NAMALWA (cell line): Measurements from ENCODE around the gene PIWIL4.

Source experiments
- DNase-seq: peaks from one replicate; pipeline ENCODE4 v3.0.0-alpha.2; 2015; ENCODE audit warnings: low spot score

The PIWIL4 gene

DNA sequence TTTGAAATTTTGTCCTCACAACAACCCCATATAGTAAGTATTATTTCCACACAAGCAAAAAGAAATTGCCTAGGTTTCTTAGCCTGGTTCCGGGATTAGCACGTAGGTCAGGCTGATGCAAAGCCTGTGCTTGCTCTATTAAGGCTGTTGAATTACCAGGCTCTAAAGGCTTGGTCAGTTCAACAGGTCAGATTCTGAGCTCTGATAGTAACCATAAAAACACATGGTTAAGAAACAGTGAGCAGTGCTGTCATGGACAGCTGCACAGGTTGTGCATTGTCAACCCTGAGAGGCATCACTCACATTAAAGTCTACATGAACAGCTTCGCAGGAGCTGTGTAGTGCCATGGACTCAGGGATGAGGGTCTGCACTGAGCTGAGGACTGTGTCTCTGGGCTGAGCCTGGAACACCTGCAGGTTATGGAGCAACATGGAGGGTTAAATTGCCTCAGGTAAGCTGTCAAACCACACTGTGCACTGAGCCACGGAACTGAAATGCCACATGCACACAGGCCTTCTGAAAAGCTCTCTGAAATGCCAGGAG lies 98.0 kb downstream of the PIWIL4 start:
- DNase-seq = no peak

DNA sequence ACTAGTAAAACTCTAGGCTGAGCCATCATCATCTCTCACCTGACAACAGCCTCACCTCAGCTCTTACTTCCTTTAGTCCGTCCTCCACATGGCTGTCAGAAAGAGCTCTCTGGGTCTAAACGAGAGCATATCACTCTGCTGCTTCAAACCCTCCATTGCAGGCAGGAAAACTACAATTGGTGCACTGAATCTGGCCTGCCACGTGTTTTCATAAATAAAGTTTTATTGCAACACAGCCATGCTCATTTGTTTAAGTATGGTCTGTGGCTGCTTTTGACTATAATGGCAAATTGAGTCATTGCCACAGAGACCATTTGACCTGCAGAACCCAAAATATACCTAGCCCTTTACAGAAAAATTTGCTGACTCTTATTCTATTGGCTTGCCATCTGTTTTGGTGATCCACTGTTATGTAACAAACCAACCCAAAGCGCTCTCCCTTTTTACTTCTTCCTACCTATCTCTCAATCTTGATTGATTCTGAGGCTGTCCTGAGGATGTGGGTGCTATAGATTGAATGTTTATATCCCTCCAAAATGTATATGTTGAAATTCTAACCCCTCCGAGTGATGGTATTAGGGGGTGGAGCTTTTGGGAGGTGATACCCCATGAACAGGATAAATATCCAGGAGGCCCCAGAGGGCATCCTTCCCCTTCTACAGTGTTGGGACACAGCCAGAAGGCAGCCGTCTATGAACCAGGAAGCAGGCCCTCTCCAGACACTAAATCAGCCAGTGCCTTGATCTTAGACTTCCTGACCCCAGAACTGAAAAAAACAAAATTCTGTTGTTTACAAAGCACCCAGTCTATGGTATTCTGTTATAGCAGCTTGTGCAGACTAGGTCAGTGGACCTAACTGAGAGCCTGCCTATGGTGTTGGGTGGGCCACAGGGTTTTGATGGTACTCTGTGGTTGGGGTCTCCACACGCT lies 99.9 kb downstream of the PIWIL4 start:
- no peak for DNase-seq

DNA sequence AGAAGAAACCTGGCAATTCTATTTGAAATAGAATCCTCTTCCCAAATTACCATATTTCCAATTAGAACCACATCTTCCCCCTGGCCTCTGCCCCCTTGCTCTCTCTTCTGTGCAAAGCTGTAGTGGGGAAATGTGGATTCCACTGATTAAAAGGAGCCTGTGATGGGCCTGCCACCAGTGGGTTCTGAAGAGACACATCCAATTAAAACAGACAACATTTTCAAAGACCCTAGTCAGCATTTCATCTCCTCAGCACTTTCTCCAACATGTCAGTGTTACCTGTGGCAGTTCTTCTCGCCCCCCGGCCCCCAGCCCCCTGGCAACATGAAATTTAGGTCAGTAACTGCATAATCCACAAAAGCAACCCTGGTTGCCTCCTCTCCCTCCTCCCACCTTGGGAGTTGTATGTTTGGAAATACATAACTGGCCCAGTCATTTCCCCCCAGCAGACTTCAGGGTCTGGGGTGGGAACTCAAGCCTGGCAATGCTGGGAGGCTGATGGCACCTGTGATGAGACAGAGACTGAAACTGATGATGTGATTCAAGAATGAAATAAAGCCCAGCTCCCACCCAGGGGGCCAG lies 101.1 kb downstream of the PIWIL4 start:
- no peak for DNase-seq

DNA sequence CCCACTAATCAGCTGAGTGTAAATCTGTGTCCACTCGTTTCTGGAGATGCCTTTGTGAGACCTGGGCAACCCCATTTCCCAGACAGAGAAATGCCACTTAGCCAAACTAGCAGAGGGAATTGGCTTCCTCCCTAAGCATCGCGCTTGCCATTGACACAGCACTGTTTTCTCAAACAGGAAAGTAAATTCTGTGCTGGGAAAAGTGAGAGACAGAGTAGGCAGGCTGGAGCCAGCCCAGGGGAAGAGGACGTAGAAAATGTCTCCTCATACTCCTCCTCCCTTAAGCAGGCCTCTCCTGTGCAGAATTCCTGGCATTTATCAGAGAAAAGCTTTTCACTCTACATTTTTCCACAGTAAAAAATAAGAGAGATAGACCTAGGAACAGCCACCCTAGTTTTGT lies 101.9 kb downstream of the PIWIL4 start:
- DNase-seq = no peak
